MCF 10A (cell line): ENCODE data around the gene FUNDC2. TPM values are rescaled to one million over a fixed set of nuclear protein-coding genes. Genes with fewer than 3 reads are reported as not detected.

Experiments used
- BruUV-seq: library from RNA; stranded (reverse); fragments of 400-500 nt; replicated peaks from 2 replicates; lab custom pipeline; 2021; lab: Mats Ljungman, UMichigan
- CTCF ChIA-PET: fragments of 300-600 bp; sonication (Branson Sonifier 250); formaldehyde crosslinking; extraction: SDS; loops from one replicate; lab custom pipeline; 2021; ENCODE audit warnings: antibody characterized with exemption, inconsistent platforms; lab: Yijun Ruan, JAX
- POLR2A ChIA-PET: fragments of 300-600, 350-650 bp; sonication (Branson Sonifier 250); formaldehyde crosslinking; extraction: SDS; loops from one replicate; lab custom pipeline; 2020; ENCODE audit warnings: antibody characterized with exemption, inconsistent platforms; lab: Yijun Ruan, JAX
- DNase-seq: peaks from one replicate; pipeline ENCODE4 v3.0.0-alpha.2; 2018; ENCODE audit not compliant: unreplicated experiment
- H3K27ac Mint-ChIP-seq: one replicate; pipeline ENCODE4 v1.8.0; 2022; ENCODE audit warnings: mild to moderate bottlenecking, low read depth, mixed read lengths; ENCODE audit not compliant: unreplicated experiment
- H3K27me3 Mint-ChIP-seq: one replicate; pipeline ENCODE4 v1.8.0; 2022; ENCODE audit warnings: mixed read lengths; ENCODE audit not compliant: insufficient read depth, unreplicated experiment
- H3K36me3 Mint-ChIP-seq: one replicate; pipeline ENCODE4 v1.8.0; 2022; ENCODE audit warnings: mild to moderate bottlenecking, moderate library complexity, mixed read lengths; ENCODE audit not compliant: insufficient read depth, unreplicated experiment
- H3K4me1 Mint-ChIP-seq: one replicate; pipeline ENCODE4 v1.8.0; 2022; ENCODE audit warnings: mixed read lengths; ENCODE audit not compliant: insufficient read depth, unreplicated experiment
- H3K4me3 Mint-ChIP-seq: one replicate; pipeline ENCODE4 v1.8.0; 2022; ENCODE audit warnings: mild to moderate bottlenecking, moderate library complexity, mixed read lengths; ENCODE audit not compliant: unreplicated experiment
- H3K9me3 Mint-ChIP-seq: one replicate; pipeline ENCODE4 v1.8.0; 2022; ENCODE audit warnings: mixed read lengths; ENCODE audit not compliant: unreplicated experiment
- intact Hi-C: fragments of 100-400 bp; cut with micrococcal nuclease; formaldehyde crosslinking; loops from 2 replicates; pipeline ENCODE4 v1.14.1; 2022
- total RNA-seq: library from RNA; stranded (reverse); gene quantifications from 2 replicates; pipeline ENCODE4 v1.2.3, GENCODE V29; 2022
- TF ChIP-seq, protein P1 (sequence below): fragments of 200-600 bp; IDR thresholded peaks from one replicate; pipeline ENCODE4 v1.8.0; 2022; ENCODE audit warnings: antibody characterized with exemption, mild to moderate bottlenecking; ENCODE audit not compliant: unreplicated experiment

Gene FUNDC2
- total RNA-seq, 1 experiment from 2014 or later, result 54.8 TPM

DNA sequence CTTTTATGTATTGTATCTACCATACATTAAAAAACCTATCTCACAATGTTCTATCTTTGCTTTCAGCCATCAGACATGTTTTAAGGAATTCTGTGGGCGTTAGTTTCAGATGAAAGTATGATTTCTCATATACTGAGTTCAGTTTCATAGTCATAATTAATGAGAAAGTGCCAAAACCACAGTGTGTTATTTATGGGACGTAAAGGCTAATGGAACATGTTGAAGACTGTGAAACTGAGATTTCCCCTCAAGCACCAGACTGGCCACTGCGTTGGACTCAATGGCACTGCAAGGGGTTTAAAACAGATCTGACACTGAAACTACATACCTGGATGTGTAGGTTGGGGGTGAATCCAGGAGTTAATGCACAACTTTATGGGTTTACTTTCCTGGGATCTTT lies 36.1 kb upstream of the FUNDC2 start:
- ChIA-PET CTCF (interaction anchor here (0.6 kb wide), 1 partner anchor 617 kb away, joined by 3 read pairs; no protein-coding TSS in a partner anchor), POLR2A (interaction anchor here (1.1 kb wide), 1 partner anchor 100 kb away, joined by 4 read pairs; no protein-coding TSS in a partner anchor)
- H3K27me3 Mint-ChIP-seq, result peaks cover 18% of the 10 kb centered on the region
- H3K4me1 Mint-ChIP-seq, result no peaks in the 10 kb centered on the region
- BruUV-seq, result no TSS peak
- H3K36me3 Mint-ChIP-seq, result no peaks in the 10 kb centered on the region
- TF ChIP-seq, protein P1, sequence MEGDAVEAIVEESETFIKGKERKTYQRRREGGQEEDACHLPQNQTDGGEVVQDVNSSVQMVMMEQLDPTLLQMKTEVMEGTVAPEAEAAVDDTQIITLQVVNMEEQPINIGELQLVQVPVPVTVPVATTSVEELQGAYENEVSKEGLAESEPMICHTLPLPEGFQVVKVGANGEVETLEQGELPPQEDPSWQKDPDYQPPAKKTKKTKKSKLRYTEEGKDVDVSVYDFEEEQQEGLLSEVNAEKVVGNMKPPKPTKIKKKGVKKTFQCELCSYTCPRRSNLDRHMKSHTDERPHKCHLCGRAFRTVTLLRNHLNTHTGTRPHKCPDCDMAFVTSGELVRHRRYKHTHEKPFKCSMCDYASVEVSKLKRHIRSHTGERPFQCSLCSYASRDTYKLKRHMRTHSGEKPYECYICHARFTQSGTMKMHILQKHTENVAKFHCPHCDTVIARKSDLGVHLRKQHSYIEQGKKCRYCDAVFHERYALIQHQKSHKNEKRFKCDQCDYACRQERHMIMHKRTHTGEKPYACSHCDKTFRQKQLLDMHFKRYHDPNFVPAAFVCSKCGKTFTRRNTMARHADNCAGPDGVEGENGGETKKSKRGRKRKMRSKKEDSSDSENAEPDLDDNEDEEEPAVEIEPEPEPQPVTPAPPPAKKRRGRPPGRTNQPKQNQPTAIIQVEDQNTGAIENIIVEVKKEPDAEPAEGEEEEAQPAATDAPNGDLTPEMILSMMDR, result no peak
- intact Hi-C loops, result no loop called here
- H3K27ac Mint-ChIP-seq, result no peak overlapping the region
- no peak overlapping the region for H3K4me3 Mint-ChIP-seq
- no peak for DNase-seq
- H3K9me3 Mint-ChIP-seq, result no peaks in the 10 kb centered on the region

DNA sequence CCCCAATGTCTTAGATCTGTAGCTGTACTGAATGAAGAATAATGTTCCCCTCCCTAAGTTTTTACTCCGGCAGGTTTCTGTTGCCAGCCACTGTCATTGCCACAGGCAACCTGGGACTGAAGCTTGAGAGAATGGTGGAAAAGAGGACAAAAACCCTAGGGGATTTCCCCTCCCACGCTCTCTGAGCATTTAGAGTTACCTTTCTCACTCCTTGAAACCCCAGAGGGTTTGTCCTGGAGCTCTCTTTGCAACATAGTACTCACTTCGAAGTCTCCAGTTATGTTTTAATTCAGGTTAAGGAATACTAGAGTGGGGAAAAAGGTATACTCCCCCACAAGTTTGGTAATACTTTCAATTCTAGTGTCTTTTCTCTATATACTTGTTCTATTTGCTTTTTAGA lies 35.6 kb upstream of the FUNDC2 start:
- POLR2A ChIA-PET, result interaction anchor here (1.1 kb wide), 1 partner anchor 99 kb away, joined by 4 read pairs; no protein-coding TSS in a partner anchor
- TF ChIP-seq, protein P1, result no peak
- no peaks in the 10 kb centered on the region for H3K36me3 Mint-ChIP-seq
- intact Hi-C loops, result no loop called here
- no peak overlapping the region for H3K27ac Mint-ChIP-seq
- no peak for DNase-seq
- H3K27me3 Mint-ChIP-seq, result peaks cover 18% of the 10 kb centered on the region
- CTCF ChIA-PET, result interaction anchor here (0.6 kb wide), 1 partner anchor 616 kb away, joined by 3 read pairs; no protein-coding TSS in a partner anchor
- no TSS peak for BruUV-seq
- no peaks in the 10 kb centered on the region for H3K9me3 Mint-ChIP-seq
- no peak overlapping the region for H3K4me3 Mint-ChIP-seq
- no peaks in the 10 kb centered on the region for H3K4me1 Mint-ChIP-seq

DNA sequence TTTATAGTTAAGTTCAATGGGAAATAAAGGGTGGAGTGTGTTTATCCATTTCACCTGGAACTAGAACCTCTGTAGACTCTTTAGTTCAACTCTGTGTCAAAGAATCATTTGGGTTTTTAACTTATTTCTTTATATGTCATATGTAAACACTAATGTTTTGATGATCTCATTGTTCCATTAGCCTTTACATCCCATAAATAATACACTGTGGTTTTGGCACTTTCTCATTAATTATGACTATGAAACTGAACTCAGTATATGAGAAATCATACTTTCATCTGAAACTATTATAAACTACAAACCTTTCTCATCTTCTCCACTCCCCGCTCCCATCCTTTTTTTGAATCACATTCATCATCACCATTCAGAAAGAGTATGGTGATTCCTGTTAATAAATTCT lies 35.2 kb upstream of the FUNDC2 start:
- DNase-seq, result no peak
- intact Hi-C loops, result no loop called here
- no peaks in the 10 kb centered on the region for H3K36me3 Mint-ChIP-seq
- ChIA-PET CTCF (no interaction called here), POLR2A (interaction anchor here (1.1 kb wide), 1 partner anchor 99 kb away, joined by 4 read pairs; no protein-coding TSS in a partner anchor)
- peaks cover 18% of the 10 kb centered on the region for H3K27me3 Mint-ChIP-seq
- H3K27ac Mint-ChIP-seq, result no peak overlapping the region
- no peaks in the 10 kb centered on the region for H3K4me1 Mint-ChIP-seq
- no peaks in the 10 kb centered on the region for H3K9me3 Mint-ChIP-seq
- TF ChIP-seq, protein P1, result no peak
- H3K4me3 Mint-ChIP-seq, result no peak overlapping the region
- no TSS peak for BruUV-seq

DNA sequence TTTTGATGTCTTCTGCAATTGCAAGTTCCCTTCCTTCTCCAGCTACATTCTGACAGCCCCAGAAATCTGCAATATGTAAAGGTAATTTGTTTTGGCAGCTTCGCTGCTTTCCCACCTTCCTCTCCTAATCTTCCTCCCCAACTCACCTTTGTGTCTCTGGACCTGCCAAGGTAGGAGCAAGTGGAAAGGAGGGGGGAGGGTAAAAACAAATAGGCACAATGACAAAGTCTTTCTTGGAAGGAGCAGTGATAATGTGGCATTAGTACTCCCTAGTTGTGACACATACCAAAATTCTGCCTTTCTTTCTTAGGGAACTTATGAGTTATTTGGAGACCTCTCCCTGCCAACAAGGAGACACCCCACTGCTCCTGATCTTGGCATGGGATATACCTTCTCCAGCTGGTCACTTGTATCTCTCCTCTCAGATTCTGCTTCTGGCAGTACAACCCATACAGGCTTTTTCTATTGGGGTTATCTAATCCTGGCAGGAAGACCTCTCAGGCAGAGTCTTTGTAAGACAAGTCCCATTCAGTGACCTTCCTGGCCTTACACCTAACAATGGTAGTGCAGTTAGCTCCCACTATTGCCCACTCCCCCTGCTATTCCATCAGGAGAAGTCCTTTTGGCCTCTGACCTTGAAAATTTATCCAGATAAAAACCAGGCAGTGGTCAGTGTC lies 28.3 kb upstream of the FUNDC2 start:
- Mint-ChIP-seq H3K27ac (no peak overlapping the region), H3K4me1 (no peaks in the 10 kb centered on the region), H3K4me3 (no peak overlapping the region), H3K36me3 (no peaks in the 10 kb centered on the region), H3K27me3 (peaks cover 11% of the 10 kb centered on the region), H3K9me3 (no peaks in the 10 kb centered on the region)
- intact Hi-C loops, result no loop called here
- no peak for DNase-seq
- TF ChIP-seq, protein P1, result no peak
- CTCF ChIA-PET, result interaction anchor here (0.7 to 1.0 kb wide), 2 partner anchors 59 to 249 kb away, joined by 3 read pairs; no protein-coding TSS in a partner anchor
- BruUV-seq, result no TSS peak
- POLR2A ChIA-PET, result no interaction called here
